GM18498 (cell line): ENCODE data around the gene POLR3F.

Experiments
- ATAC-seq: cut with Tn5 transposase; IDR thresholded peaks from one replicate; pipeline ENCODE4 v1.9.1; 2021; ENCODE audit warnings: mild to moderate bottlenecking, moderate library complexity; ENCODE audit not compliant: unreplicated experiment

Gene POLR3F, protein sequence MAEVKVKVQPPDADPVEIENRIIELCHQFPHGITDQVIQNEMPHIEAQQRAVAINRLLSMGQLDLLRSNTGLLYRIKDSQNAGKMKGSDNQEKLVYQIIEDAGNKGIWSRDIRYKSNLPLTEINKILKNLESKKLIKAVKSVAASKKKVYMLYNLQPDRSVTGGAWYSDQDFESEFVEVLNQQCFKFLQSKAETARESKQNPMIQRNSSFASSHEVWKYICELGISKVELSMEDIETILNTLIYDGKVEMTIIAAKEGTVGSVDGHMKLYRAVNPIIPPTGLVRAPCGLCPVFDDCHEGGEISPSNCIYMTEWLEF

DNA sequence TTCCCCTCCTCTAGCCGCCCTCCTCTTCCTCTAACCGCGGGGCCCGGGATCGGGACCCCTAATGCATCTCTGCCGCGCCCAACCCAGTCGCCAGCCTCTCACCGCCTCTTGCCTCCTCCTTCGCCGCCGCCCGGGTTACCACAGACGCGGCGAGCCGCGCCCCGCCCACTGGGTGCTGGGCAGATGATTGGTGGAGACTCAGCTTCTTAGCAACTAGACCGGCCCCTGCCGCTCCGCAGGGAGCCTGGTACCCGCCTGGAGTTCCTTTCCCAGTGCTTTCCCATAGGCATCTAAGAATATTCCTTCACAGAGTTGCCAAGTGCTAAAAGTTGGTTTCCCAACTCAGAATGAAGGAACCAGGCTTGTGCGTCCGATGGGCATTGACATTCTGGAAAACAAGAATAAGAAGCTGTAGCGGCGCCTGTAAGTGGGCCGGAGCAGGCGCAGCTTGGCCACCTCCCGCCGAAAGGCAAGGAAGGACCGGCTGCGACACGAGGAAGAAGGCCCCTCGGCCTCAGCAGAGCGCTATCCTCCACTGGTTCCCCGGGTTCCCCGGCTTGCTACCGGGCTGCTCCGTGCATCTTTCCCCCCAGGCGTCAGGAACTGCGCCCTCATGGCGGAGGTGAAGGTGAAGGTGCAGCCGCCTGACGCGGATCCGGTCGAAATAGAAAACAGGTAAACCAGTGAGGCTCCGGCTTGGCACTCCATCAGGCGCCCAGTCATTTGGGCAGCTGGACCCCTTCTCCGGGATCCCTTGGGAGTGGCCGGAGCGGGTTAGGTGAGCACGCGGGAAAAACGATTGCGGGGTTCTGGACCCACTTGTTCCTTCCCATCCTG, at the start of gene POLR3F, which contains the start of gene DZANK1:
Gene POLR3F, plus strand, starts transcription at position 497 of the 837 bp plus-strand sequence. Its CDS starts 117 bp downstream, at position 614.
Gene DZANK1, minus strand, starts transcription at position 137 of the 837 bp plus-strand sequence. CDS start 1,672 bp downstream, outside the sequence.
- peak; percentile 99 for ATAC-seq

DNA sequence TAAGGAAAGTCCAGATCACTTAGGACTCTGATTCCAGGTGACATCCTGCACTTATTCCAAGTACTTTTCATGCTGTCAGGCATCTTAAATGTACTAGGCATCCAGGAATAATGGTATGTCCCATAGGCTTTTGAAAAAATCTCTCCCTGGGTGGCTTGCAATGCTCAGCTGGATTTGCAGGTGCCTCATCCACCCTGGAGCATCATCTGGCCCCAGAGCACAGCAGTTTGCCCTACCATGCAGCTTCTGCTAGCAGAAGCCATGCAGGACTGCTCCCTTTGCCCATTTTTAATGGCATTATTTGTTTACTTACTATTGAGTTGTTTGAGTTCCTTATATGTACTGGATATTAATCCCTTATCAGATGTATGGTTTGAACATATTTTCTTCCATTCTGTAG, 45.6 kb upstream of the POLR3F start:
- ATAC-seq = no peak

- no peak for ATAC-seq
These were observed 40.0 kb upstream of the POLR3F start for GRCh38 chr20:18427214-18427613.

DNA sequence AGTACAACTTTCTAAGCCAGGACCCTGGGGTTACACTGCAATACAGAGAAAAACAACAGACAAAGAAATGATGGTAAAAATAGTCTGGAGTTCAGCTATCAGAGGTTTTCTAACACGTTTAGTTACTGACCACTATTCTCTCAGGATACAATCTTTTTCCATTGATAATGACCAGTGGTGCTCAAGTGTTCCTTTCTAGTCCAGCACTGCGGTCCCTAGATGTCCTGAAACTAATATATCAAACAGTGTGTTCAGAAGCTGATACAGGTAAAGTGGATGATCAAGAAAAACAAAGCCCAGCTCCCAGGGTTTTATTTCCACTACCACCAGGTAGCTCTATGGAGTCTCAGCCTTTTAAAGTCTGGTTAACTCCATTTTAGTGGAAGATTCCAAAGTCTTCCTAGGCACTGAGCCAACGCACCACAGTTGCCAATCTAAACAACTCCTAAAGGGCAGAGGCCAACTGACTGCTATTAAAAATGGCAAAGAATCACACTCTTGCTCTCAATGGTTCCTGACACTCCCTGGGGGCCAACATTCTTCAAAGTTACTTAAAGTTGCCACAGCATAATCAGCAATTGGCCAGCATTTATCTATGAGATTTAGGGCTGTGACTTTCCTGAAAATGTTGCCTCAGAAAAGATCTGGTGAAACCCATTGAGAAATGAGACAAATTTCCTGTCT, 38.6 kb upstream of the POLR3F start:
- ATAC-seq = no peak

DNA sequence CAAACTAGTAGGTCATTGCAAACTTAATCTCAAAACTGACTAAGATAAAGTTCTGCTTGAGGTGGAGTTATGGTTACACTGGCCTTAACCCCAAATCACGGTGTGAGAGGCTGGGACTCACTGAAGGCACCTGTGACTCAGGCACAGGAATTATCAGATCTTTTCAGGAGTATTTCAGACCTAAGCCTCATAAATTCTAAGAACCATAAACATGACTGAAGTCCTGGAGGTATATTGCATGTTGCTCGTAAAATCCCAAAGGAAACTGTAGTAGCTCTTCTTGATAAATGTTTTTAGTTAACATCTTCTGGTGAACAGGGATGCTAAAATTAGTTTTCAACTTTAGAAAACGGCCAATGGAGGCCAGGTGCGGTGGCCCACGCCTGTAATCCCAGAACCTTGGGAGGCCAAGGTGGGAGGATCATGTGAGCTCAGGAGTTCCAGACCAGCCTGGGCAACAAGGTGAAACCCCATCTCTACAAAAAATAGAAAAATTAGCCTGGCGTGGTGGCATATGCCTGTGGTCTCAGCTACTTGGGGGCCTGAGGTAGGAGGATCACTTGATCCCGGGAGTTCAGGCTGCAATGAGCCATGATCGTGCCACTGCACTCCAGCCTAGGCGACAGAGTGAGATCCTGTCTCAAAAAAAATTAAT, 36.9 kb upstream of the POLR3F start:
- ATAC-seq = no peak

DNA sequence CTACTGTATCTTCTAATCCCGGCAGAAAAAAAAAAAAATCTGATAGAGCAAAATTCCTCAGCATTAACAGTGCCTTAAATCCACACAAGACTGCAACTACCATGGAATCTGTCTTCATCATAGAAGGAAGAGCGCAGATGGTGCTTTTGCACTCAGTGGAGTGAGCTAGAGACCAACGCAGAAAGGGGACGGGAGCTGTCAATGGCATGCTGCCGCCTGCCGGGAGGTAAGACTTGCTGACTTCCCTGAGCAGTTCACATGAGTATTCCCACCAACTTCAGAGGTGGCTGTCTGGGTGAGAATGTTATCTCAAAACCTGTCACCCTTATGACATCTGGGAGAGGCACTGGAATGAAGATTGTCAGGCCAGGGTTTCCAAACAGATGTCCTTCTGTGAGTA, 36.0 kb upstream of the POLR3F start:
- ATAC-seq = no peak

GRCh38 chr20:18436847-18437246, 30.3 kb upstream of the POLR3F start:
- ATAC-seq = no peak

DNA sequence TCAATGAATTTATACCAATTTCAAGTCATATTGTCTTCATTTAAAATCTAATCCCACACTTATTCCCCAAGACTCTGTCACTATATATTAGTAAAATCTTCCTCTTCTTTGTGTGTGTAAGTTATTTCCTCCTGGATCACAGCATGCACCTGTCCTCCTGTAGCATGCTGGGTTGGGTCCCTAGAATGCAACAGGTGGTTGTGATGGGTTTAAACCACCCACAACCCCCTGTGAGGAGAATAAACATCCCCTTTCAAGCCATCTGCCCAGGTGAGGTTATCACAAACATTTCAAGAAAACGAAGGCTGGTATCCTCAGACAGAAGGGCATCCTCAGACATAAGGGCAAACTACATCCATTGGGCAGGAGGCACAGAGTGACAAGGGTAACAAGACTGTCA, 26.8 kb upstream of the POLR3F start:
- no peak for ATAC-seq

DNA sequence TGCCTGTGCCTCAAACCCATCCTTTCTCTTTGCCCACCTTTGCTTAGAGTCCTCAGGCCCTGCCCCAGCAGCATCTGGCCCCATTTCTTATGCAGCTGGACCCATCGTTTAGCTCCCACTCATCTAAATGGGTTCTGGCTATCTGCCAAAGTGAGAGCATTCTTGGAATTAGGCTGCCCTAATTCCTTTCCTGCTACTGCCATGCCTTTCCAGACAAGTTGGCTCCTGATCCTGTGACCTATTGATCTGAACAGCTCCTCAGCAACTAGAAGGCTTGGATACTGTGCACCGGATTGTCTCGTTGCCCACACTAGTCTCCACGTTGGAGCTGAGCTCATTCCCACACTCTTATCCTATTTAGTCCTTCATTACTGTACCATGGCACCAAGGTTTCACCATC, 23.3 kb upstream of the POLR3F start:
- ATAC-seq = no peak

GRCh38 chr20:18456600-18456999, 10.6 kb upstream of the POLR3F start:
- ATAC-seq = no peak

- ATAC-seq = no peak
These were observed 1.5 kb upstream of the POLR3F start for GRCh38 chr20:18465536-18466200.

GRCh38 chr20:18466574-18466893, 656 bp upstream of the POLR3F start:
- peak; percentile 33 for ATAC-seq

GRCh38 chr20:18477218-18477617, 10.0 kb downstream of the POLR3F start:
- ATAC-seq = no peak

- no peak for ATAC-seq
These were observed 10.6 kb downstream of the POLR3F start for GRCh38 chr20:18477821-18478220.

DNA sequence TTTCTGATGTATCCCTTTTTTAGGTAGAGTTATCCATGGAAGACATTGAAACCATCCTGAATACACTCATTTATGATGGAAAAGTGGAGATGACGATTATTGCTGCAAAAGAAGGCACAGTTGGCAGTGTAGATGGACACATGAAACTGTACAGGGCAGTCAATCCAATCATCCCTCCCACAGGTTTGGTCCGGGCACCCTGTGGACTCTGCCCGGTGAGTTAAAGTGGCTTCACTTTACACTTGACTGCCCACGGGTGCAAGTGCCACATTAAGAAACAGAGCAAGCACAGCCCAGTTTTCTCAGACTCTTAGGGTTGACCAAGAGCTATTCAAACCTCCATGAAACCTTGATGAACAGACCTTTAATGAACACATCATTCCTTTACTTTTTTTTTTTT, 14.4 kb downstream of the POLR3F start:
- no peak for ATAC-seq

DNA sequence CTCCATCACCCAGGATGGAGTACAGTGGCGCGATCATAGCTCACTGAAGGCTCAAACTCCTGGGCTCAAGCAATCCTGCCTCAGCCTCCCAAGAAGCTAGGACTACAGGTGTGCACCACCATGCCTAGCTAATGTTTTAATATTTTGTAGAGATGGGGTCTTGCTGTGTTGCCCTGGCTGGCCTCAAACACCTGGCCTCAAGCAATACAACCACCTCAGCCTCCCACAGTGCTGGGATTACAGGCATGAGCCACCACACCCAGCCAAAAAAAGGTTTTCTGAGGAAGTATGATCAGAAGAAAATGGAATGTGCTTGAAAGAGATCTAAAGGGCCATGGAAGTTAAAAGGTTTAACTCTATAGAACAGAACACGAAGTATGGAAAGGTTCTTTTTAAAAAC, 21.1 kb downstream of the POLR3F start:
- ATAC-seq = no peak

DNA sequence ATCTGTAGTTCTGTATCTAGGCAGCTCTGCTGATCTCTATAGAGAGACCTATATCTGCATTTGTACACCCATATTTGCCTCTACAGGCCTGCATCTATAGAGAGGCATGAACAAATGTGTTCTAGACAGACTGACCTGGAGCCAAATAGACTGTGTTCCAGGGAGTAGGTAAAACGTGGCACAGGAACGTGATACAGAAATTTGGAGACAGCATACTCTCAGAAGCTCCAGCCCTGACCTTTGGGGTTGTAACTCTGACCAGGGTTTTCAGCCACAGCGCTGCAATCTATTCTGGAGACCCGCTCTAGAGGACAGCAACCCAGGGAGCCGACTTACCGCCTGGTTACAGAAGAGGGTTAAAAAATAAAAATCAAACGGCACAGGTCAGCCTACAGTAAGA, 28.9 kb downstream of the POLR3F start:
- no peak for ATAC-seq

DNA sequence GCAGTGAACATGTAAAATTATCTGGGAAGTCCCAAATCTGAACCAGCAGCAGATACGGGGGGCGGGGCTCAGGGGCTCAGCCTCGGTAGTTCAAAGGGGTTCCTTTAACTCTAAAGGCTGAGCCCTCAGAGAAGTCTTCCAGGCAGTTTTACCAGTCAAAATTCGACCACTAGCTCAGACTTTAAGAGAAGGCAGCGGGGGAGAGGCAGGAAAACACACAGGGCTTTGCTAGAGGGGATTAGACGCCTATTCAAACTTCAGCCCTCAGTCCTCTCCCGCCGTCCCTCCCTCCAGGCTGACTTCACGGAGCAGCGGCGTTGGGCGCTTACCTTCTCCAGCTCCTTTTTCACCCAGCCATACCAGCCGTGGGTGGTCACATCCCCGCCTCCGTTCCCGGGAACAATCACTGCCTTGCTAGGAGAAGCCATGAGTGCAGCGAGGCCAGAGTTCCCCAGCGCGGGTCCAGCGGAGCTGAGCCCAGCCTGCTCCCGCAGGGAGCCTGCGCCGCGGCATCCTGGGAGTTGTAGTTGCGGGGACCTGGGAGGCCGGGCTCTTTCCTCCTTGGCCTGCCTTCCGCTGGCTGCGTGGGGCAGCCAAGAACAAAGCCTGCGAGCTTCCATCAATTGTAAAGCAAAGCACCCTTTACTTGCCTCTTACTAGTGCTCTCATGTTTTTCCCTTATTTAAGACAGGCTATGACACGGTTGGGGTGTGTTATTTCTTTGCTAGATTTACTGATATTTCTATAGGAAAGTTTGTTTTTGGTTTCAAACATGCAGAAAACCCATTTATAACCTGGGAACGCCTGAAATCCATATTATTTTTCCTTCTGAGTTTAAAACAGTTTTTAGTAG, 29.8 kb downstream of the POLR3F start, which contains the start of gene RBBP9:
Gene RBBP9, minus strand, starts transcription at position 486 of the 853 bp plus-strand sequence. Its CDS starts 58 bp downstream, at position 428.
- ATAC-seq = peak; percentile 99

DNA sequence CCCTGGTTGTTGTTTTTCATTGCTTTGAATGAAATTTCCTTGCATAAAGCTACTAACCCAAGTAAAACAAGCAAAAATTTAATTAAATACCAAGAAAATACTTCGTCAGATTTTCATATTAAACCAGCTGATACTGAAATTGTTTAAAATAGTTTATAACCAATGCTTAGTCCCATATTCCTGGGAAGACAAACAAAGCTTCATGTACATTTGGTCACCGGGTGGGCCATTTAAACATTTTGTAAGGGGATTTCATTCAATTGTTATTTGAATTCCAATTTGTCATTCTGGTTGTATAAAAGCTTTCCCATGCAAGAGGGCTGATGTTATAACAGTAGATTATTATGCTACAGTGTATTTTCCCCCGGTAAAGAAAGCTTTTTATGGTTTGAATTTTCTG, 30.4 kb downstream of the POLR3F start:
- ATAC-seq = no peak
